DMS53 (cell line): ENCODE measurements around the gene PPP2R2B.

ENCODE experiments used
- DNase-seq: peaks from one replicate; lab custom pipeline; 2025; lab: John Stamatoyannopoulos, UW

PPP2R2B gene

GRCh38 chr5:146699664-146700418 lies 178.7 kb downstream of the PPP2R2B start:
- DNase-seq, result no peak

GRCh38 chr5:146699138-146699537 lies 179.4 kb downstream of the PPP2R2B start:
- DNase-seq, result no peak

- DNase-seq, result no peak
These were observed 179.9 kb downstream of the PPP2R2B start for GRCh38 chr5:146698651-146699050.

GRCh38 chr5:146697211-146697610 lies 181.3 kb downstream of the PPP2R2B start:
- DNase-seq, result no peak

- no peak for DNase-seq
These were observed 182.9 kb downstream of the PPP2R2B start for GRCh38 chr5:146695646-146696045.

GRCh38 chr5:146690880-146691355 lies 187.6 kb downstream of the PPP2R2B start:
- no peak for DNase-seq

GRCh38 chr5:146687630-146688029 lies 190.9 kb downstream of the PPP2R2B start:
- no peak for DNase-seq

GRCh38 chr5:146683861-146684260 lies 194.7 kb downstream of the PPP2R2B start:
- no peak for DNase-seq

GRCh38 chr5:146682899-146683532 lies 195.5 kb downstream of the PPP2R2B start:
- no peak for DNase-seq

- no peak for DNase-seq
These were observed 196.9 kb downstream of the PPP2R2B start for GRCh38 chr5:146681585-146682105.

GRCh38 chr5:146680846-146681584 lies 197.5 kb downstream of the PPP2R2B start:
- no peak for DNase-seq

GRCh38 chr5:146675636-146676035 lies 202.9 kb downstream of the PPP2R2B start:
- DNase-seq, result no peak

GRCh38 chr5:146672866-146673265 lies 205.7 kb downstream of the PPP2R2B start:
- no peak for DNase-seq

GRCh38 chr5:146671561-146672295 lies 206.8 kb downstream of the PPP2R2B start:
- DNase-seq, result no peak

- DNase-seq, result no peak
These were observed 208.9 kb downstream of the PPP2R2B start for GRCh38 chr5:146669656-146670055.

- peak; percentile 94 for DNase-seq
These were observed 210.8 kb downstream of the PPP2R2B start for GRCh38 chr5:146667633-146668272.

- peak; percentile 56 for DNase-seq
These were observed 216.3 kb downstream of the PPP2R2B start for GRCh38 chr5:146662229-146662628.

- DNase-seq, result no peak
These were observed 218.1 kb downstream of the PPP2R2B start for GRCh38 chr5:146660376-146660960.

- DNase-seq, result no peak
These were observed 218.6 kb downstream of the PPP2R2B start for GRCh38 chr5:146659961-146660360.

- no peak for DNase-seq
These were observed 221.9 kb downstream of the PPP2R2B start for GRCh38 chr5:146656703-146657102.

- DNase-seq, result no peak
These were observed 225.0 kb downstream of the PPP2R2B start for GRCh38 chr5:146653560-146653959.
